Measurements from ENCODE around the gene ATP9B.
"Not testable (repeated sequence)": the region's sequence is repeated elsewhere in the genome, so short reads cannot be mapped to it uniquely, and the experiment has no call there.

Gene ATP9B

DNA sequence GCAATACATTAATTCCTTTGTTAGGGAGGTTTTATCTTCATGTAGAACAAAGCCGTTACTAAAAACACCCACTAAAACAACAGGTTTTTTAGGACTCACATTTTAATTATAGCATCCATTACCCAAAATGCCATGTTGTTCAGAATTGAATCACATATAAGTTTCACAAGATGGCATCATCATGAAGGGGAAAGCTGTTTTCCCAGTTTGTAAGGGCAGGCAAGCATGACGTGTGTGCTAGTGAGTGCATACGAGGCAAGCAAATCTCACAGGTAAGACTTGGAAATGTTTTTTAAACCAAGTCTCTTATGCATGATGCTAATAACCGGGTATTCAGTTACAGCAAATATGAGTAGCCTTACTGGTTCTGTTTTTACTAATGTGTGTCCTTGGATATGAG is 214.7 kb downstream of the ATP9B start:
- Histone ChIP-seq H3K9me3 (ENCODE audit: severe bottlenecking) (no peaks in the 10 kb centered on the region), H3K4me1 (ENCODE audit: insufficient read depth, poor library complexity, severe bottlenecking) (no peaks in the 10 kb centered on the region), H3K27ac (ENCODE audit: poor library complexity, severe bottlenecking) (no peak overlapping the region), H3K4me3 (ENCODE audit: severe bottlenecking) (no peak overlapping the region), H3K27me3 (ENCODE audit: insufficient read depth, poor library complexity, severe bottlenecking) (no peaks in the 10 kb centered on the region), H3K36me3 (ENCODE audit: low read depth) (no peaks in the 10 kb centered on the region)
- ATAC-seq (ENCODE audit: low read depth) (no peak), DNase-seq (ENCODE audit: low spot score) (no peak)
- TF ChIP-seq, protein P1, sequence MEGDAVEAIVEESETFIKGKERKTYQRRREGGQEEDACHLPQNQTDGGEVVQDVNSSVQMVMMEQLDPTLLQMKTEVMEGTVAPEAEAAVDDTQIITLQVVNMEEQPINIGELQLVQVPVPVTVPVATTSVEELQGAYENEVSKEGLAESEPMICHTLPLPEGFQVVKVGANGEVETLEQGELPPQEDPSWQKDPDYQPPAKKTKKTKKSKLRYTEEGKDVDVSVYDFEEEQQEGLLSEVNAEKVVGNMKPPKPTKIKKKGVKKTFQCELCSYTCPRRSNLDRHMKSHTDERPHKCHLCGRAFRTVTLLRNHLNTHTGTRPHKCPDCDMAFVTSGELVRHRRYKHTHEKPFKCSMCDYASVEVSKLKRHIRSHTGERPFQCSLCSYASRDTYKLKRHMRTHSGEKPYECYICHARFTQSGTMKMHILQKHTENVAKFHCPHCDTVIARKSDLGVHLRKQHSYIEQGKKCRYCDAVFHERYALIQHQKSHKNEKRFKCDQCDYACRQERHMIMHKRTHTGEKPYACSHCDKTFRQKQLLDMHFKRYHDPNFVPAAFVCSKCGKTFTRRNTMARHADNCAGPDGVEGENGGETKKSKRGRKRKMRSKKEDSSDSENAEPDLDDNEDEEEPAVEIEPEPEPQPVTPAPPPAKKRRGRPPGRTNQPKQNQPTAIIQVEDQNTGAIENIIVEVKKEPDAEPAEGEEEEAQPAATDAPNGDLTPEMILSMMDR (IDR thresholded peaks at IDR 0.05; ENCODE audit: poor library complexity, severe bottlenecking) = no peak

- not testable (repeated sequence) for DNase-seq (ENCODE audit: low spot score); H3K4me3 ChIP-seq (ENCODE audit: severe bottlenecking); H3K36me3 ChIP-seq (ENCODE audit: low read depth); ATAC-seq (ENCODE audit: low read depth); H3K9me3 ChIP-seq (ENCODE audit: severe bottlenecking); H3K27me3 ChIP-seq (ENCODE audit: insufficient read depth, poor library complexity, severe bottlenecking); H3K27ac ChIP-seq (ENCODE audit: poor library complexity, severe bottlenecking); H3K4me1 ChIP-seq (ENCODE audit: insufficient read depth, poor library complexity, severe bottlenecking)
Measured at GRCh38 chr18:79285191-79285590, 216.0 kb downstream of the ATP9B start.

DNA sequence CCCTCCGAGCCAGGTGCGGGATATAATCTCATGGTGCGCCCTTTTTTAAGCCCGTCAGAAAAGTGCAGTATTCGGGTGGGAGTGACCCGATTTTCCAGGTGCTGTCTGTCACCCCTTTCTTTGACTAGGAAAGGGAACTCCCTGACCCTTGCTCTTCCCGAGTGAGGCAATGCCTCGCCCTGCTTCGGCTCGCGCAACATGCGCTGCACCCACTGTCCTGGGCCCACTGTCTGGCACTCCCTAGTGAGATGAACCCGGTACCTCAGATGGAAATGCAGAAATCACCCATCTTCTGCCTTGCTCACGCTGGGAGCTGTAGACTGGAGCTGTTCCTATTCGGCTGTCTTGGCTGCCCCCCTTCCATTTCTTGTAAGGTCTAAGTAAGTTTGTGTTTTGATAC is 221.2 kb downstream of the ATP9B start:
- H3K4me1 ChIP-seq (ENCODE audit: insufficient read depth, poor library complexity, severe bottlenecking); H3K9me3 ChIP-seq (ENCODE audit: severe bottlenecking); H3K27ac ChIP-seq (ENCODE audit: poor library complexity, severe bottlenecking); H3K4me3 ChIP-seq (ENCODE audit: severe bottlenecking); H3K36me3 ChIP-seq (ENCODE audit: low read depth); H3K27me3 ChIP-seq (ENCODE audit: insufficient read depth, poor library complexity, severe bottlenecking); ATAC-seq (ENCODE audit: low read depth); DNase-seq (ENCODE audit: low spot score): not testable (repeated sequence)

GRCh38 chr18:79290876-79291275 is 221.7 kb downstream of the ATP9B start:
- H3K27ac ChIP-seq (ENCODE audit: poor library complexity, severe bottlenecking) = no peak overlapping the region
- no peaks in the 10 kb centered on the region for H3K9me3 ChIP-seq (ENCODE audit: severe bottlenecking)
- H3K27me3 ChIP-seq (ENCODE audit: insufficient read depth, poor library complexity, severe bottlenecking) = no peaks in the 10 kb centered on the region
- H3K4me3 ChIP-seq (ENCODE audit: severe bottlenecking) = no peak overlapping the region
- TF ChIP-seq, protein P1 (IDR thresholded peaks at IDR 0.05; ENCODE audit: poor library complexity, severe bottlenecking) = no peak
- no peaks in the 10 kb centered on the region for H3K4me1 ChIP-seq (ENCODE audit: insufficient read depth, poor library complexity, severe bottlenecking)
- no peaks in the 10 kb centered on the region for H3K36me3 ChIP-seq (ENCODE audit: low read depth)
- DNase-seq (ENCODE audit: low spot score) (no peak), ATAC-seq (ENCODE audit: low read depth) (no peak)

DNA sequence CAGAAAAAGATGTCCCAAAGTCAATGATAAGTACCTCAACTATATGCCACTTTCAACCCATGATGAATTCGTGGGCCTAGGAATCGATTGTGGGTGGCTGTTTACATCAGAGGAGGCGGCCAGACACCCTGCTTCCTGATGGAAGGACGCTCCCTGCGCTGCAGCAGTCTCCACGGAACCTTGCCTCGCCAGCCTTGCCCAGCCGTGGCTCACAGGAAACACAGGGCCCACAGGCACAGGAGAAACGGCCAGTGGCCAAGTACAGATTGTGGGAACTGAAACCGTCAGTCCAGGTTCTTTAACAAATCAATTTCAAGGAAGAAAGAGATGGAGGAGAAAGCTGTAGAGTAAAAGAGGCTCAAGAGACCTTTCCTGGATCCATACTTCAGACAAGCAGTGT is 225.0 kb downstream of the ATP9B start:
- H3K27ac ChIP-seq (ENCODE audit: poor library complexity, severe bottlenecking) = no peak overlapping the region
- no peaks in the 10 kb centered on the region for H3K9me3 ChIP-seq (ENCODE audit: severe bottlenecking)
- H3K4me3 ChIP-seq (ENCODE audit: severe bottlenecking) = no peak overlapping the region
- TF ChIP-seq, protein P1 (IDR thresholded peaks at IDR 0.05; ENCODE audit: poor library complexity, severe bottlenecking) = no peak
- DNase-seq (ENCODE audit: low spot score) = no peak
- H3K4me1 ChIP-seq (ENCODE audit: insufficient read depth, poor library complexity, severe bottlenecking) = no peaks in the 10 kb centered on the region
- ATAC-seq (ENCODE audit: low read depth) = no peak
- no peaks in the 10 kb centered on the region for H3K36me3 ChIP-seq (ENCODE audit: low read depth)
- no peaks in the 10 kb centered on the region for H3K27me3 ChIP-seq (ENCODE audit: insufficient read depth, poor library complexity, severe bottlenecking)

DNA sequence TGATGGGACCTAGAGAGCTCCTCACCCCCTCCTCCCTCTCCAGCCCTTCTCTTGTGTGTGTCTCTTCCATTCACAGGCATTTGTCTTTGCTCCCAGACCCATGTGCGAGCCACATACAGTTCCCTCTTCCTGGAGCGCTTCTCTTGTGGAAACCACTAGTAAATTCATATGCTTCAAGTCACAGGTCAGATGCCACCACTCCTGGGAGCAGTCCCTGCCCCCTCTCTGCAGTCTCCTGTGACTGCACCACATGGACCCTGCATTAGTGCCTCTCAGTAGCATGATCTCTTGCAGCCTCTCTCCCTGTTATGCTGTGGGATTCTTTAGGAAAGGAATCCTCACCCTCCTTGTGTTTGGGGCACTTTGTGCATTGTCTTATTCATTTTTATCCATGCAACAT is 230.1 kb downstream of the ATP9B start:
- DNase-seq (ENCODE audit: low spot score) = no peak
- no peak overlapping the region for H3K4me3 ChIP-seq (ENCODE audit: severe bottlenecking)
- H3K4me1 ChIP-seq (ENCODE audit: insufficient read depth, poor library complexity, severe bottlenecking) = no peaks in the 10 kb centered on the region
- no peaks in the 10 kb centered on the region for H3K27me3 ChIP-seq (ENCODE audit: insufficient read depth, poor library complexity, severe bottlenecking)
- no peak overlapping the region for H3K27ac ChIP-seq (ENCODE audit: poor library complexity, severe bottlenecking)
- ATAC-seq (ENCODE audit: low read depth) = no peak
- no peaks in the 10 kb centered on the region for H3K36me3 ChIP-seq (ENCODE audit: low read depth)
- no peaks in the 10 kb centered on the region for H3K9me3 ChIP-seq (ENCODE audit: severe bottlenecking)
- TF ChIP-seq, protein P1 (IDR thresholded peaks at IDR 0.05; ENCODE audit: poor library complexity, severe bottlenecking) = no peak
